ENCODE results near the gene LATS2.

GRCh38 chr13:21018220-21018619 is 43.2 kb downstream of the LATS2 start:
- no peak for TF ChIP-seq CTCF (IDR thresholded peaks at IDR 0.05; ENCODE audit: low read depth, low read length)
- no peak for TF ChIP-seq POLR2A (IDR thresholded peaks at IDR 0.05; ENCODE audit: extremely low read depth, insufficient read length)
- TF ChIP-seq MAX (IDR thresholded peaks at IDR 0.05; ENCODE audit: low read depth, low read length): peak; percentile 13; the same call in 1 of the 2 replicates
- peak; percentile 8; the same call in 1 of the 2 replicates for TF ChIP-seq MYC (IDR thresholded peaks at IDR 0.05; ENCODE audit: low read depth, low read length)
